K562 (cell line): ENCODE measurements around the gene CSNK1G1. TPM values are rescaled to one million over a fixed set of nuclear protein-coding genes. Genes with fewer than 3 reads are reported as not detected.

Experiments
- BCL6 ChIP-seq: fragments of 250-450 bp; sonication (Bioruptor Pico); IDR thresholded peaks from 2 replicates; pipeline ENCODE4 v1.4.0; 2020
- BCOR ChIP-seq: fragments of 450-650 bp; IDR thresholded peaks from 2 replicates; pipeline ENCODE4 v1.6.1; 2016
- CSDE1 ChIP-seq, 2 experiments: fragments of 450-650 bp; IDR thresholded peaks; 2 replicates each; pipeline ENCODE4 v1.6.1; 2016; ENCODE audit warnings: mild to moderate bottlenecking in 1 of 2
- DPF2 ChIP-seq: fragments of 450-650 bp; IDR thresholded peaks from 2 replicates; pipeline ENCODE4 v1.6.1; 2016
- FOXA3 ChIP-seq, 2 experiments: fragments of 450-650 bp in 1 of 2; sonication (generic) in 1 of 2; formaldehyde crosslinking; IDR thresholded peaks in 1 of 2; conservative IDR thresholded peaks in 1 of 2; 2 replicates each; pipeline versions ENCODE4 v1.4.0 to v1.8.0; 2020 to 2022; ENCODE audit warnings: mild to moderate bottlenecking in 2 of 2, missing genetic modification reagents in 1 of 2
- KAT7 ChIP-seq: sonication (generic); formaldehyde crosslinking; IDR thresholded peaks from 2 replicates; pipeline ENCODE4 v1.8.0; 2022; ENCODE audit warnings: missing genetic modification reagents, mild to moderate bottlenecking, borderline replicate concordance
- LARP7 ChIP-seq: fragments of 450-650 bp; IDR thresholded peaks from 2 replicates; pipeline ENCODE4 v1.6.1; 2016
- NCOA4 ChIP-seq: fragments of 450-650 bp; IDR thresholded peaks from 2 replicates; pipeline ENCODE4 v1.6.1; 2018; ENCODE audit warnings: mild to moderate bottlenecking; ENCODE audit not compliant: partially characterized antibody
- NCOA6 ChIP-seq: fragments of 450-650 bp; IDR thresholded peaks from 2 replicates; pipeline ENCODE4 v1.6.1; 2017; ENCODE audit warnings: mild to moderate bottlenecking
- NONO ChIP-seq, 2 experiments: fragments of 200-400 bp in 1 of 2; fragments of 450-650 bp in 1 of 2; formaldehyde crosslinking in 1 of 2; IDR thresholded peaks; 2 replicates each; pipeline ENCODE4 v1.6.1; 2017; ENCODE audit warnings: low read depth in 2 of 2, mild to moderate bottlenecking in 2 of 2, moderate library complexity in 2 of 2, low read length in 1 of 2
- NR4A1 ChIP-seq, 2 experiments: fragments of 250-450 bp in 1 of 2; fragments of 450-650 bp in 1 of 2; sonication (Bioruptor Pico) in 1 of 2; IDR thresholded peaks; 2 replicates each; pipeline versions ENCODE4 v1.4.0 to v1.6.1; 2016 to 2020; ENCODE audit warnings: mild to moderate bottlenecking in 2 of 2, missing compliant biosample characterization in 1 of 2, missing genetic modification characterization in 1 of 2, moderate library complexity in 1 of 2
- PML ChIP-seq: IDR thresholded peaks from 2 replicates; pipeline ENCODE4 v1.6.1; 2012; ENCODE audit warnings: low read length, inconsistent platforms
- POLR2H ChIP-seq: IDR thresholded peaks from 2 replicates; pipeline ENCODE4 v1.6.1; 2016; ENCODE audit warnings: missing genetic modification characterization, low read depth, mild to moderate bottlenecking, control low read depth, missing compliant biosample characterization, moderate library complexity
- SMC3 ChIP-seq: conservative IDR thresholded peaks from 2 replicates; pipeline ENCODE4 v1.6.1; 2011; ENCODE audit warnings: low read depth, low read length, improper control_type of control experiment; ENCODE audit not compliant: insufficient read depth
- ZNF175 ChIP-seq: fragments of 200-800 bp; sonication (Bioruptor generic); IDR thresholded peaks from 2 replicates; pipeline ENCODE4 v1.6.1; 2016; ENCODE audit warnings: low read depth, mild to moderate bottlenecking, missing genetic modification characterization, missing compliant biosample characterization
- ZNF583 ChIP-seq: fragments of 250-450 bp; sonication (Bioruptor Pico); IDR thresholded peaks from 2 replicates; pipeline ENCODE4 v1.4.0; 2020
- ZNF75A ChIP-seq: fragments of 450-650 bp; formaldehyde crosslinking; IDR thresholded peaks from 2 replicates; pipeline ENCODE4 v1.4.0; 2020; ENCODE audit warnings: mild to moderate bottlenecking
- ZSCAN32 ChIP-seq: fragments of 450-650 bp; formaldehyde crosslinking; IDR thresholded peaks from 2 replicates; pipeline ENCODE4 v1.4.0; 2020; ENCODE audit warnings: mild to moderate bottlenecking, moderate library complexity
- polyA plus RNA-seq, 8 experiments: library from polyadenylated mRNA; depleted of rRNA in 4 of 8; stranded (reverse) in 5 of 8; unstranded in 3 of 8; fragments of >200 nt; fragmentation: Nextera tagmentation in 2 of 8; fragmentation: Illumina TruSeq in 1 of 8; extraction: Ambion mirVana in 2 of 8; extraction: Trizol in 1 of 8; gene quantifications; 2 replicates each; pipeline versions ENCODE4 v1.2.1 to v1.2.3, GENCODE V29; 2011 to 2014; ENCODE audit warnings: inconsistent platforms in 1 of 8, missing spikeins in 1 of 8
- total RNA-seq, 7 experiments: library from RNA; depleted of rRNA in 6 of 7; stranded (reverse); fragments of >200 nt in 6 of 7; fragmentation: Illumina TruSeq in 2 of 7; extraction: Trizol in 2 of 7; gene quantifications; 2 replicates each; pipeline versions ENCODE4 v1.2.1 to v1.2.3, GENCODE V29; 2011 to 2021; ENCODE audit warnings: low replicate concordance in 1 of 7
- TF ChIP-seq, protein P1 (sequence below): fragments of 250-450 bp; sonication (Bioruptor Pico); IDR thresholded peaks from 2 replicates; pipeline ENCODE4 v1.8.0; 2022; ENCODE audit warnings: moderate library complexity, mild to moderate bottlenecking, inconsistent platforms
- TF ChIP-seq, protein P2 (sequence below): fragments of 450-650 bp; IDR thresholded peaks from 2 replicates; pipeline ENCODE4 v1.7.1; 2018; ENCODE audit warnings: mild to moderate bottlenecking, low read depth; ENCODE audit not compliant: partially characterized antibody
- TF ChIP-seq, protein P3 (sequence below): sonication (generic); formaldehyde crosslinking; IDR thresholded peaks from 2 replicates; pipeline ENCODE4 v1.8.1; 2022; ENCODE audit warnings: missing genetic modification reagents
- TF ChIP-seq, protein P4 (sequence below): sonication (generic); formaldehyde crosslinking; IDR thresholded peaks from 2 replicates; pipeline ENCODE4 v1.4.0; 2020; ENCODE audit warnings: mild to moderate bottlenecking, missing genetic modification reagents

The CSNK1G1 gene
- total and polyA plus RNA-seq, 9 of the 15 experiments (the other 6 are each of a cell fraction or from before 2014, with no cell fraction given) = 4.5 to 18.5 (median 9.5) TPM

DNA sequence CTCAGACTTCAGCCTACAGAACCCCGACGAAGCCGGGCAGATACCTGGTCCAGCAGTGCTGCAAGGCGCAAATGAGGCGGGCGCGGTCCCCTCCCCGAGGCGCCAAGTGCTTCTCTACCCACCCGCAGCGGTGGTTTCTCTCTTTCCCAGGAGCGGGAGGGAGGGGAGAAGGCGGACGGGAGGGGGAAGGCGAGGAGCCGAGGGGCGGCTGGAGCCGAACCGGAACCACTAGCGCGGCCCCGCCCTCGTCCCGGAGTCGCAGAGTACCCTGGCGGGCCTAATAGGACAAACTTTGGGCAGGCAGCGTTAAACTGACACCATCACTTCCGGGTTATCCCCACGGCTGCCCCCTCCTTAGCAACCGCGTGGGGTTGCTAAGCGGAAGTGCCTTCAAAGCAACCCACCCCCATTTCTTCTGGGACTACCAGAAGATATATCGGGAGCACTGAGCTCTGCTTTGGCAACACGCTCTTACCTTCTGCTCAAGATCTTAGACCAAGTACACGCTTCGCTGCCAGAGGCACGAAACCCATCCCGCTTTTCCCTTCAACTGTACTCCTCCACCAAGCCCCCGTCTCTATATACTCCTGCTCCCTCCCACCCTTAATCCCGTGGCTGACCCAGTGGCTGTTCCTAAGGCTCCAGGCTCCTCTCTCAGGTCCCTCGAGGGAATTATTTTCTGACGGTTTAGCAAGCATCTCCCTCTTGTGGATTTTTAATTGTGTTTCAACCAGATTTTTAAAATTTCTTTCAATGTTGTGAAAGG lies at the start of gene CSNK1G1 (continued):
- no peak for TF ChIP-seq ZSCAN32
- no peak for TF ChIP-seq NR4A1 (CRISPR knock-in tag; IDR thresholded peaks at IDR 0.05)
- TF ChIP-seq NR4A1 (tag; IDR thresholded peaks at IDR 0.05) = 0 out of 2 replicates have a peak, but pooled peaks have one; percentile 29
- TF ChIP-seq, protein P1, sequence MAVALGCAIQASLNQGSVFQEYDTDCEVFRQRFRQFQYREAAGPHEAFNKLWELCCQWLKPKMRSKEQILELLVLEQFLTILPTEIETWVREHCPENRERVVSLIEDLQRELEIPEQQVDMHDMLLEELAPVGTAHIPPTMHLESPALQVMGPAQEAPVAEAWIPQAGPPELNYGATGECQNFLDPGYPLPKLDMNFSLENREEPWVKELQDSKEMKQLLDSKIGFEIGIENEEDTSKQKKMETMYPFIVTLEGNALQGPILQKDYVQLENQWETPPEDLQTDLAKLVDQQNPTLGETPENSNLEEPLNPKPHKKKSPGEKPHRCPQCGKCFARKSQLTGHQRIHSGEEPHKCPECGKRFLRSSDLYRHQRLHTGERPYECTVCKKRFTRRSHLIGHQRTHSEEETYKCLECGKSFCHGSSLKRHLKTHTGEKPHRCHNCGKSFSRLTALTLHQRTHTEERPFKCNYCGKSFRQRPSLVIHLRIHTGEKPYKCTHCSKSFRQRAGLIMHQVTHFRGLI (CRISPR knock-in tag) = no peak
- no peak for TF ChIP-seq KAT7
- TF ChIP-seq ZNF175 (CRISPR knock-in tag) = no peak
- TF ChIP-seq NONO (IDR thresholded peaks at IDR 0.05; ENCODE audit: low read depth in 2 of 2, low read length in 1 of 2) = no peak
- TF ChIP-seq BCL6 (CRISPR knock-in tag) = no peak
- TF ChIP-seq ZNF75A (CRISPR knock-in tag) = no peak
- peak; percentile 61 for TF ChIP-seq POLR2H
- no peak for TF ChIP-seq ZNF583 (CRISPR knock-in tag)
- TF ChIP-seq, protein P2, sequence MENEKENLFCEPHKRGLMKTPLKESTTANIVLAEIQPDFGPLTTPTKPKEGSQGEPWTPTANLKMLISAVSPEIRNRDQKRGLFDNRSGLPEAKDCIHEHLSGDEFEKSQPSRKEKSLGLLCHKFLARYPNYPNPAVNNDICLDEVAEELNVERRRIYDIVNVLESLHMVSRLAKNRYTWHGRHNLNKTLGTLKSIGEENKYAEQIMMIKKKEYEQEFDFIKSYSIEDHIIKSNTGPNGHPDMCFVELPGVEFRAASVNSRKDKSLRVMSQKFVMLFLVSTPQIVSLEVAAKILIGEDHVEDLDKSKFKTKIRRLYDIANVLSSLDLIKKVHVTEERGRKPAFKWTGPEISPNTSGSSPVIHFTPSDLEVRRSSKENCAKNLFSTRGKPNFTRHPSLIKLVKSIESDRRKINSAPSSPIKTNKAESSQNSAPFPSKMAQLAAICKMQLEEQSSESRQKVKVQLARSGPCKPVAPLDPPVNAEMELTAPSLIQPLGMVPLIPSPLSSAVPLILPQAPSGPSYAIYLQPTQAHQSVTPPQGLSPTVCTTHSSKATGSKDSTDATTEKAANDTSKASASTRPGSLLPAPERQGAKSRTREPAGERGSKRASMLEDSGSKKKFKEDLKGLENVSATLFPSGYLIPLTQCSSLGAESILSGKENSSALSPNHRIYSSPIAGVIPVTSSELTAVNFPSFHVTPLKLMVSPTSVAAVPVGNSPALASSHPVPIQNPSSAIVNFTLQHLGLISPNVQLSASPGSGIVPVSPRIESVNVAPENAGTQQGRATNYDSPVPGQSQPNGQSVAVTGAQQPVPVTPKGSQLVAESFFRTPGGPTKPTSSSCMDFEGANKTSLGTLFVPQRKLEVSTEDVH = peak; percentile 87
- no peak for TF ChIP-seq LARP7
- no peak for TF ChIP-seq BCOR
- TF ChIP-seq CSDE1 (IDR thresholded peaks at IDR 0.05) = peak in 1 of 2 experiments; percentile 73; a peak in 2 of 4 replicates
- TF ChIP-seq, protein P3, sequence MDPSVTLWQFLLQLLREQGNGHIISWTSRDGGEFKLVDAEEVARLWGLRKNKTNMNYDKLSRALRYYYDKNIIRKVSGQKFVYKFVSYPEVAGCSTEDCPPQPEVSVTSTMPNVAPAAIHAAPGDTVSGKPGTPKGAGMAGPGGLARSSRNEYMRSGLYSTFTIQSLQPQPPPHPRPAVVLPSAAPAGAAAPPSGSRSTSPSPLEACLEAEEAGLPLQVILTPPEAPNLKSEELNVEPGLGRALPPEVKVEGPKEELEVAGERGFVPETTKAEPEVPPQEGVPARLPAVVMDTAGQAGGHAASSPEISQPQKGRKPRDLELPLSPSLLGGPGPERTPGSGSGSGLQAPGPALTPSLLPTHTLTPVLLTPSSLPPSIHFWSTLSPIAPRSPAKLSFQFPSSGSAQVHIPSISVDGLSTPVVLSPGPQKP (CRISPR knock-in tag) = no peak
- TF ChIP-seq NCOA4 = no peak
- TF ChIP-seq FOXA3 (CRISPR knock-in tag; conservative IDR thresholded peaks at IDR 0.05 in 1 of 2, IDR thresholded peaks at IDR 0.05 in 1 of 2) = no peak
- 0 out of 2 replicates have a peak, but pooled peaks have one; percentile 34 for TF ChIP-seq PML
- no peak for TF ChIP-seq DPF2
- TF ChIP-seq, protein P4, sequence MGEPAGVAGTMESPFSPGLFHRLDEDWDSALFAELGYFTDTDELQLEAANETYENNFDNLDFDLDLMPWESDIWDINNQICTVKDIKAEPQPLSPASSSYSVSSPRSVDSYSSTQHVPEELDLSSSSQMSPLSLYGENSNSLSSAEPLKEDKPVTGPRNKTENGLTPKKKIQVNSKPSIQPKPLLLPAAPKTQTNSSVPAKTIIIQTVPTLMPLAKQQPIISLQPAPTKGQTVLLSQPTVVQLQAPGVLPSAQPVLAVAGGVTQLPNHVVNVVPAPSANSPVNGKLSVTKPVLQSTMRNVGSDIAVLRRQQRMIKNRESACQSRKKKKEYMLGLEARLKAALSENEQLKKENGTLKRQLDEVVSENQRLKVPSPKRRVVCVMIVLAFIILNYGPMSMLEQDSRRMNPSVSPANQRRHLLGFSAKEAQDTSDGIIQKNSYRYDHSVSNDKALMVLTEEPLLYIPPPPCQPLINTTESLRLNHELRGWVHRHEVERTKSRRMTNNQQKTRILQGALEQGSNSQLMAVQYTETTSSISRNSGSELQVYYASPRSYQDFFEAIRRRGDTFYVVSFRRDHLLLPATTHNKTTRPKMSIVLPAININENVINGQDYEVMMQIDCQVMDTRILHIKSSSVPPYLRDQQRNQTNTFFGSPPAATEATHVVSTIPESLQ (CRISPR knock-in tag) = no peak
- TF ChIP-seq NCOA6 = no peak
- no peak; the same call in 1 of the 2 replicates for TF ChIP-seq SMC3
